H9 (cell line): ENCODE measurements around the gene PDE7B. TPM values are rescaled to one million over a fixed set of nuclear protein-coding genes. Genes with fewer than 3 reads are reported as not detected.

Experiments used
- DNase-seq: peaks from one replicate; pipeline ENCODE4 v3.0.0-alpha.2; 2017
- H2AFZ ChIP-seq: one replicate; pipeline ENCODE4 v1.6.1; 2013; ENCODE audit warnings: mild to moderate bottlenecking, low read length, control low read depth, moderate library complexity
- H2AK5ac ChIP-seq: 2 replicates; pipeline ENCODE4 v1.6.1; 2013; ENCODE audit warnings: low read length, control low read depth, mixed read lengths; ENCODE audit not compliant: insufficient read length
- H2BK120ac ChIP-seq: one replicate; pipeline ENCODE4 v1.6.1; 2013; ENCODE audit warnings: low read depth, mild to moderate bottlenecking, low read length, control low read depth, inconsistent platforms; ENCODE audit not compliant: poor library complexity, severe bottlenecking
- H2BK12ac ChIP-seq: 2 replicates; pipeline ENCODE4 v1.6.1; 2013; ENCODE audit warnings: low read length, control low read depth, mixed read lengths, low read depth; ENCODE audit not compliant: insufficient read length
- H2BK15ac ChIP-seq: 2 replicates; pipeline ENCODE4 v1.6.1; 2013; ENCODE audit warnings: low read depth, low read length, control low read depth
- H2BK20ac ChIP-seq: one replicate; pipeline ENCODE4 v1.6.1; 2013; ENCODE audit warnings: low read depth, mild to moderate bottlenecking, low read length, control low read depth, inconsistent platforms; ENCODE audit not compliant: poor library complexity, severe bottlenecking
- H2BK5ac ChIP-seq: 2 replicates; pipeline ENCODE4 v1.6.1; 2013; ENCODE audit warnings: low read length, control low read depth, mixed read lengths; ENCODE audit not compliant: insufficient read length
- H3K14ac ChIP-seq: 2 replicates; pipeline ENCODE4 v1.6.1; 2013; ENCODE audit warnings: low read length, control low read depth; ENCODE audit not compliant: insufficient read depth
- H3K18ac ChIP-seq: 2 replicates; pipeline ENCODE4 v1.6.1; 2013; ENCODE audit warnings: low read depth, mild to moderate bottlenecking, mixed read lengths, low read length, control low read depth; ENCODE audit not compliant: insufficient read length
- H3K23ac ChIP-seq: 2 replicates; pipeline ENCODE4 v1.6.1; 2013; ENCODE audit warnings: low read length, control low read depth, mixed read lengths, low read depth; ENCODE audit not compliant: insufficient read length
- H3K23me2 ChIP-seq: 2 replicates; pipeline ENCODE4 v1.6.1; 2013; ENCODE audit warnings: low read depth, mild to moderate bottlenecking, mixed read lengths, low read length, control low read depth; ENCODE audit not compliant: insufficient read length, poor library complexity, severe bottlenecking
- H3K27ac ChIP-seq: 2 replicates; pipeline ENCODE4 v1.5.1; 2013; ENCODE audit warnings: low read length, control low read depth, mixed read lengths, low read depth; ENCODE audit not compliant: insufficient read length
- H3K27me3 ChIP-seq: 2 replicates; pipeline ENCODE4 v1.6.1; 2013; ENCODE audit warnings: low read length, control low read depth, inconsistent platforms; ENCODE audit not compliant: insufficient read depth
- H3K4ac ChIP-seq: 2 replicates; pipeline ENCODE4 v1.6.1; 2013; ENCODE audit warnings: low read depth, mild to moderate bottlenecking, control low read depth, inconsistent platforms, low read length, moderate library complexity
- H3K4me1 ChIP-seq: 2 replicates; pipeline ENCODE4 v1.6.1; 2013; ENCODE audit warnings: low read length, control low read depth, inconsistent platforms; ENCODE audit not compliant: insufficient read depth
- H3K4me2 ChIP-seq: 2 replicates; pipeline ENCODE4 v1.6.1; 2013; ENCODE audit warnings: low read length, control low read depth, mixed read lengths; ENCODE audit not compliant: insufficient read length, insufficient read depth
- H3K56ac ChIP-seq: 2 replicates; pipeline ENCODE4 v1.6.1; 2013; ENCODE audit warnings: low read depth, mild to moderate bottlenecking, mixed read lengths, low read length, control low read depth; ENCODE audit not compliant: insufficient read length
- H3K79me1 ChIP-seq: 2 replicates; pipeline ENCODE4 v1.6.1; 2013; ENCODE audit warnings: low read depth, mild to moderate bottlenecking, moderate library complexity, low read length, control low read depth, inconsistent platforms; ENCODE audit not compliant: insufficient read depth, poor library complexity, severe bottlenecking
- H3K79me2 ChIP-seq: 2 replicates; pipeline ENCODE4 v1.6.1; 2013; ENCODE audit warnings: low read length, control low read depth, inconsistent platforms; ENCODE audit not compliant: insufficient read depth
- H3K9ac ChIP-seq: 2 replicates; pipeline ENCODE4 v1.6.1; 2013; ENCODE audit warnings: low read length, control low read depth, mixed read lengths; ENCODE audit not compliant: insufficient read length; ENCODE audit errors: extremely low read depth
- H3K9me3 ChIP-seq: one replicate; pipeline ENCODE4 v1.6.1; 2013; ENCODE audit warnings: low read depth, low read length, inconsistent platforms; ENCODE audit not compliant: control insufficient read depth
- H3T11ph ChIP-seq: one replicate; pipeline ENCODE4 v1.6.1; 2013; ENCODE audit warnings: mild to moderate bottlenecking, low read length, control low read depth, inconsistent platforms
- H4K20me1 ChIP-seq: one replicate; pipeline ENCODE4 v1.6.1; 2013; ENCODE audit not compliant: control insufficient read depth, insufficient read length, insufficient read depth
- H4K5ac ChIP-seq: 2 replicates; pipeline ENCODE4 v1.6.1; 2013; ENCODE audit warnings: low read depth, mild to moderate bottlenecking, mixed read lengths, low read length, control low read depth; ENCODE audit not compliant: insufficient read length
- H4K8ac ChIP-seq: replicated peaks from 2 replicates; pipeline ENCODE4 v1.6.1; 2013; ENCODE audit warnings: low read length, control low read depth, mixed read lengths, low read depth; ENCODE audit not compliant: insufficient read length
- H4K91ac ChIP-seq: 2 replicates; pipeline ENCODE4 v1.6.1; 2013; ENCODE audit warnings: low read depth, mild to moderate bottlenecking, moderate library complexity, mixed read lengths, low read length, control low read depth; ENCODE audit not compliant: insufficient read length
- H3K27ac Mint-ChIP-seq, 3 experiments: 2 replicates in 2 of 3; 3 replicates in 1 of 3; pipeline ENCODE4 v1.8.0; 2020 to 2021; ENCODE audit warnings: mixed read lengths in 3 of 3, mild to moderate bottlenecking in 1 of 3, moderate library complexity in 1 of 3
- H3K27me3 Mint-ChIP-seq: 2 replicates; pipeline ENCODE4 v1.8.0; 2021; ENCODE audit warnings: low read depth, mild to moderate bottlenecking, moderate library complexity, mixed read lengths
- H3K36me3 Mint-ChIP-seq, 3 experiments: 2 replicates in 2 of 3; 3 replicates in 1 of 3; pipeline ENCODE4 v1.8.0; 2020 to 2021; ENCODE audit warnings: low read depth in 3 of 3, mixed read lengths in 3 of 3; ENCODE audit not compliant: insufficient read depth in 1 of 3
- H3K4me1 Mint-ChIP-seq, 2 experiments: 2 replicates each; pipeline ENCODE4 v1.8.0; 2020; ENCODE audit warnings: mixed read lengths in 2 of 2
- H3K4me3 Mint-ChIP-seq, 2 experiments: 2 replicates in 1 of 2; 3 replicates in 1 of 2; pipeline ENCODE4 v1.8.0; 2020 to 2021; ENCODE audit warnings: mild to moderate bottlenecking in 2 of 2, mixed read lengths in 2 of 2, moderate library complexity in 1 of 2
- H3K9me3 Mint-ChIP-seq, 2 experiments: 2 replicates in 1 of 2; 3 replicates in 1 of 2; pipeline ENCODE4 v1.8.0; 2020; ENCODE audit warnings: mild to moderate bottlenecking in 2 of 2, mixed read lengths in 2 of 2, moderate library complexity in 1 of 2
- WGBS: extraction: QIAGEN DNeasy Blood & Tissue Kit; methylation state at CpG from one replicate; pipeline ENCODE4 v1.1.7; 2013; ENCODE audit warnings: missing lambda C conversion rate, low lambda C conversion rate, mixed read lengths; ENCODE audit not compliant: insufficient read length; ENCODE audit errors: extremely low coverage; 5-methylcytosine and 5-hydroxymethylcytosine counted together
- total RNA-seq: library from RNA; stranded (reverse); gene quantifications from 2 replicates; pipeline ENCODE4 v1.2.1, GENCODE V29; 2021
- TF ChIP-seq, protein P1 (sequence below): fragments of 200-600 bp; sonication (generic); conservative IDR thresholded peaks from 3 replicates; pipeline ENCODE4 v1.8.0; 2021; ENCODE audit warnings: antibody characterized with exemption, mild to moderate bottlenecking

PDE7B gene
- total RNA-seq, 1 experiment from 2014 or later: not detected

DNA sequence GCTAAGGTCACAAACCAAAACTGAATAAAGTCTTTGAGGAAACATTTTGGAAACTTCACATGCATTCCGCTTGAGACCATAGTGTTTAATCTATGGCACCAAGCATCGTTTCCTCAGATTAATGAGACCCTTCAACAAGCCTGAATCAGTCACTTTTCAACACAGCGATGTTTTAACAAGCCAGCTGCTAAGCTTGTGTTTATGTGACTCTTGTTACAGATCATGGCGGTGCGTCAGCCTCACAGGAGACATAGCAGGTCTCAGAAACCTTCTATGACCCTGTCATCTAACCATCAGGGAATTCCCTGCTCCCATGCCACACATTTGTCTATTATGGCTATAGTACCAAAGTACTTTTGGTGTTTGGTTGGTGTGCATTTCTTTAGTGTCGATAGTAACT lies 341.4 kb downstream of the PDE7B start:
- H4K5ac ChIP-seq: no peak overlapping the region
- no CpG with 5 or more reads among the region's 6 CpGs for WGBS
- H3K4me2 ChIP-seq: no peak overlapping the region
- no peak overlapping the region for H3K23ac ChIP-seq
- no peak overlapping the region for H2BK15ac ChIP-seq
- no peaks in the 10 kb centered on the region for H3K9me3 ChIP-seq
- Mint-ChIP-seq H3K27ac (no peak overlapping the region), H3K36me3 (no peaks in the 10 kb centered on the region), H3K9me3 (no peaks in the 10 kb centered on the region), H3K27me3 (no peaks in the 10 kb centered on the region), H3K4me3 (no peak overlapping the region), H3K4me1 (peaks cover 0 to 5% of the 10 kb centered on the region in 2 experiments; a peak in 2 of 4 replicates)
- H3T11ph ChIP-seq: no peak overlapping the region
- no peaks in the 10 kb centered on the region for H3K23me2 ChIP-seq
- TF ChIP-seq, protein P1, sequence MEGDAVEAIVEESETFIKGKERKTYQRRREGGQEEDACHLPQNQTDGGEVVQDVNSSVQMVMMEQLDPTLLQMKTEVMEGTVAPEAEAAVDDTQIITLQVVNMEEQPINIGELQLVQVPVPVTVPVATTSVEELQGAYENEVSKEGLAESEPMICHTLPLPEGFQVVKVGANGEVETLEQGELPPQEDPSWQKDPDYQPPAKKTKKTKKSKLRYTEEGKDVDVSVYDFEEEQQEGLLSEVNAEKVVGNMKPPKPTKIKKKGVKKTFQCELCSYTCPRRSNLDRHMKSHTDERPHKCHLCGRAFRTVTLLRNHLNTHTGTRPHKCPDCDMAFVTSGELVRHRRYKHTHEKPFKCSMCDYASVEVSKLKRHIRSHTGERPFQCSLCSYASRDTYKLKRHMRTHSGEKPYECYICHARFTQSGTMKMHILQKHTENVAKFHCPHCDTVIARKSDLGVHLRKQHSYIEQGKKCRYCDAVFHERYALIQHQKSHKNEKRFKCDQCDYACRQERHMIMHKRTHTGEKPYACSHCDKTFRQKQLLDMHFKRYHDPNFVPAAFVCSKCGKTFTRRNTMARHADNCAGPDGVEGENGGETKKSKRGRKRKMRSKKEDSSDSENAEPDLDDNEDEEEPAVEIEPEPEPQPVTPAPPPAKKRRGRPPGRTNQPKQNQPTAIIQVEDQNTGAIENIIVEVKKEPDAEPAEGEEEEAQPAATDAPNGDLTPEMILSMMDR: no peak
- H4K8ac ChIP-seq: no peak overlapping the region
- no peak overlapping the region for H2BK120ac ChIP-seq
- H4K91ac ChIP-seq: no peak overlapping the region
- H2BK20ac ChIP-seq: no peak overlapping the region
- no peak overlapping the region for H2BK12ac ChIP-seq
- H3K4ac ChIP-seq: no peak overlapping the region
- no peak overlapping the region for H2BK5ac ChIP-seq
- no peak overlapping the region for H2AK5ac ChIP-seq
- no peak overlapping the region for H3K56ac ChIP-seq
- H3K27me3 ChIP-seq: no peaks in the 10 kb centered on the region
- no peak overlapping the region for H3K14ac ChIP-seq
- no peaks in the 10 kb centered on the region for H3K79me2 ChIP-seq
- no peak overlapping the region for H3K9ac ChIP-seq
- no peaks in the 10 kb centered on the region for H3K4me1 ChIP-seq
- no peak overlapping the region for H3K18ac ChIP-seq
- H3K27ac ChIP-seq: no peak overlapping the region
- H3K79me1 ChIP-seq: no peaks in the 10 kb centered on the region
- no peak for DNase-seq
- no peaks in the 10 kb centered on the region for H4K20me1 ChIP-seq
- H2AFZ ChIP-seq: no peak overlapping the region
